Cardiac fibroblast (primary cell): ENCODE measurements around the gene KCNT1.

Experiments
- DNase-seq, 2 donors: peaks; one replicate each; pipeline versions ENCODE4 v3.0.0 to v3.0.0-alpha.2; 2010; ENCODE audit warnings: low read depth in 2 of 2
- H3K4me3 ChIP-seq, 2 donors: replicated peaks in 1 of 2; 1 replicate in 1 of 2; 2 replicates in 1 of 2; pipeline ENCODE4 v1.5.1; 2011; ENCODE audit warnings: low read depth in 2 of 2, low read length in 2 of 2, mild to moderate bottlenecking in 2 of 2, moderate library complexity in 1 of 2
- CTCF ChIP-seq: IDR thresholded peaks from one replicate; pipeline ENCODE4 v1.5.1; 2011; ENCODE audit warnings: low read depth, mild to moderate bottlenecking, low read length, inconsistent platforms

The KCNT1 gene

GRCh38 chr9:135727257-135727875 lies 25.4 kb downstream of the KCNT1 start:
- no peak for TF ChIP-seq CTCF
- DNase-seq = no peak
- H3K4me3 ChIP-seq = no peak overlapping the region

DNA sequence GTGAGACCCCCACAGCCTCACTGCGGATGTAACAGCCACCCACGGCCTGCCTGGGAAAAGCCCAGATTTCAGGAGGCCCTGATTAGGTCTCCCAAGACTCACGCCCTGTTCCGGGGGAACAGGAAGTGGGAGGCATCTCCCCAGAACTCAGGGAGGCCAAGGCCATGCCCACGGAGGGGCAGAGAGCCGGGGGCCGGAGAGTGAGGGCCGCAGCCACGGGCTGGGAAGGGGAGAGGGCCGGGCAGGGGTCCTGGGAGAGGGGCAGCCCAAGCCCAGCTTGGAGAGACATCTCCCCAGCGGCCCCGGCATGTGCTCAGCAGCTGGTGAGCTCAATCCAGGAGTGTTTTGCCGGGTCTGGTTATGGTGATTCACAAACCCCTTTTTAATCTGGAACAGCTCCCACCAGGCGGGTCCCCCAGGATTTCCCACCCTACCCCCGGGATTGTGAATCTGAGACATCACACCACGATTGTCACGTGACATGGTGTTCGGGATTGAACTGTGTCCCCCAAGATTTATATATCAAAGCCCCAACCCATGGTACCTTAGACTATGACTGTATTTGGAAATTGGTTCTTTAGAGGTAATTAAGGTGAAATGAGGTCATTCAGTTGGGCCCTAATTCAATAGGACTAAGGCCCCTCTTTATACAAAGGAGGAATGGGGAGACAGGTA lies 26.6 kb downstream of the KCNT1 start:
- no peak overlapping the region for H3K4me3 ChIP-seq
- no peak for TF ChIP-seq CTCF
- DNase-seq = no peak

- no peak for TF ChIP-seq CTCF
- H3K4me3 ChIP-seq = no peak overlapping the region
- DNase-seq = no peak
Measured at GRCh38 chr9:135729480-135729879, 27.5 kb downstream of the KCNT1 start.

DNA sequence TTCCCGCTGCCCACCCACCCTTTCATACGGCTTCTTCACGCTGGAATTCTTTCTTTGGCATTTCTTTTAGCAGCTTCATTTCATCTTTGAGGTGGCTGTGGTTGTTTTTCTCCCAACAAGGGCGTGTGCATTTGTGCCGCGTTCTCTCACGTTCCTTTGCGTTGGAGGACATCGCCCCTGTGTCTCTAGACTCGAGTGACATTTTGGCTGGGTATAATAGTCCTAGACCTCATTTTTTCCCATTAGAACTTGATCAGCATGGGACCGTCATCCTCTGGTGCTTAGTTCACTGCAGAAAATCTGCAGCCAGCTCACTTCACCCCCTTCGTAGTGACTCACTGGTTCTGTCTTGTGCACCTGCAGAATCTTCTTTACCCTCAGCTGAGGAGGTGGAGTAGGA lies 29.5 kb downstream of the KCNT1 start:
- TF ChIP-seq CTCF = no peak
- no peak for DNase-seq
- no peak overlapping the region for H3K4me3 ChIP-seq

GRCh38 chr9:135732569-135733257 lies 30.7 kb downstream of the KCNT1 start:
- no peak for TF ChIP-seq CTCF
- no peak overlapping the region for H3K4me3 ChIP-seq
- DNase-seq = no peak

DNA sequence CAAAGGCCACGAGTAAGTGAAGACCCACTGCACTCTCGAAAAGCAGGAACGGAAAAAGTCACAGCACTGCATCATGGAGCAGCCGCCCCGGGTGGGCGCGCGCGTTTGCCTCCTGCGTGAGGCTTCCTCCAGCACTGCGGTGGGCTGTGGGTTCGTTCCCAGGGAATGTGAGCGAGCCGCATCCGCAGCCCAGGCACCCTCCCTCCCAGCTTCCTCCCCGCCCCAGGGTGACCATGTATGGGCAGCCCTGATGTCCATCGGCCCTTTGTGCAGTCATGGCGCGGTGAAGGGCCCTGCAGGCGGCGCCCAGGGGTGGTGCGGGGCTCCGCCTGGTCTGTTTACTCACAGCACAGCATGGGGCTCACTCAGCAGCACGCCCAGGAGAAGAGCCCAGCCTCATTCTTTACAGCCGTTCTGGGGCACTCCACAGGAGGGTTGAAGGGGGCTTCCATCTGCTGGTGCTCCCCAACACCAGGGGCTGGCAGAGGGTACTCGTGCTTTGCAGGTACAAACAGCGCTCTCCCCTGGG lies 32.7 kb downstream of the KCNT1 start:
- TF ChIP-seq CTCF = no peak
- DNase-seq = no peak
- H3K4me3 ChIP-seq = no peak overlapping the region
